Lower leg skin (tissue), 3 donors: ENCODE data around the gene CDK13.

Experiments
- CTCF ChIP-seq, 3 donors: fragments of 450-650 bp; IDR thresholded peaks; one replicate each; pipeline ENCODE4 v1.5.1; 2016; ENCODE audit warnings: antibody characterized with exemption in 3 of 3, mild to moderate bottlenecking in 3 of 3, moderate library complexity in 2 of 3
- POLR2A ChIP-seq, 2 donors: fragments of 450-650 bp; IDR thresholded peaks; one replicate each; pipeline ENCODE4 v1.6.1; 2016 to 2017; ENCODE audit warnings: antibody characterized with exemption in 2 of 2, mild to moderate bottlenecking in 1 of 2, moderate library complexity in 1 of 2

DNA sequence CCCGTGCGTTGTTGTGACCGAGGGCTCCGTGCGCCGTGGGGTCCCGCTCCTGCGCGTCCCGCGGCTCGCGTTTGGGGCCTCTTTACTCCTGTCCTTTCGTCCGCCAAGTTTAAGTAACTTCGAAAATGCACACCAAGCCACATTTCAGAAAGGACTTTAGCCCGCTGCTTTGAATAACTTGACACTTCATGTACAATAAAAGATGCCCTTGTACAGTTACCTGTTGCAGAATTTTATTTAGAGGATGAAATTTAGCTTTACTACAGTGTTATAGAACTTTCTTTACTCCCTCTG, 185.2 kb downstream of the CDK13 start:
- TF ChIP-seq CTCF (IDR thresholded peaks at IDR 0.05) (no peak), POLR2A (IDR thresholded peaks at IDR 0.05) (no peak)
